Measurements from ENCODE around the gene ZNF827. TPM values are rescaled to one million over a fixed set of nuclear protein-coding genes. Genes with fewer than 3 reads are reported as not detected.

ZNF827 gene
- total RNA-seq, 4 donors from 2014 or later: 8.1 to 21.7 (median 8.3) TPM

DNA sequence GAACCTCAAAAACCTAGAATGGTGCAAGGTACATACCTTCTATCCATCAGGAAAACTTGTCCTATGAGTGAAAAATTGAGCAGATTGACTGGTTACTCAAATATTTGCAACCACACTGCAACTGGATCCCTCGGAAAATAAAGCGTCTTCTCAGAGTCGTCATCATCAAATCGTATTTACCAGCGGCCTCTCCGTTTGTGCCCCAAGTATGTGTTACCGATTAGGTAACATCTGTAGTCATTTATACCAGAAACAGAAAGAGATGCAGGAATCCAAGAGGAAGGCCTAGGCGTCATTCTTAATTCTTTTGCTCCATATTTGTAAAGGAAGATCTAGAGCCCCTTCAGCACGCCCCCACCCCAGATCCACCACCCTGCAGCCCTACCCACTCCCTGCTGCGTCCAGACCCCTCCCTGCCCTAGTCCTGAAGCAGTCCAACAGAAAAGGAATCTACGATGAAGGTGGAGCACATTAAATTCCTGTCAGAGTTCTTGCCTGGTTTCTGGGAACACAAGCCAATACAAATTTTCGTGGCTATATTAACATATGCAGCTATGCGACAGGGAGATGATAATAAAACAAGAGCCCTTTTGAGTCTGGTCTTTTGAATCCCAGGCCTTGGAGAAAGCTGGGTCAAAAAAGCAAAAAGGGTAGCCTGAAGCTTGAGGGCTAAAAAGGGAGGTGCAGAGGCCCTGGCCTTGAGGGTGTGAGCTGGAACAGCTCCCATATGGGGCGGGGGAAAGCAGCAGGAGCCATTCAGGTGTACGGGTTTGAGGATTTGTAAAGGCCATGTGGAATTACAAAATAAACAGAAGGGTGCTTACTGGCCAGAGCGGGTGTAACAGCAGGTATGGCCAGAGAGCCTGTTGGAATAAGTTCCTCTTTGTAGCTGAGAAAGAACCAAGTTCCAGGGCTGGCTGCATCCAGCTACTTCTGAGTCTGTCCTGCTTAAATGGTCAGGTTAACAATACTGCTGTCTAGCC lies 77.0 kb downstream of the ZNF827 start:
- TF ChIP-seq, protein P1, sequence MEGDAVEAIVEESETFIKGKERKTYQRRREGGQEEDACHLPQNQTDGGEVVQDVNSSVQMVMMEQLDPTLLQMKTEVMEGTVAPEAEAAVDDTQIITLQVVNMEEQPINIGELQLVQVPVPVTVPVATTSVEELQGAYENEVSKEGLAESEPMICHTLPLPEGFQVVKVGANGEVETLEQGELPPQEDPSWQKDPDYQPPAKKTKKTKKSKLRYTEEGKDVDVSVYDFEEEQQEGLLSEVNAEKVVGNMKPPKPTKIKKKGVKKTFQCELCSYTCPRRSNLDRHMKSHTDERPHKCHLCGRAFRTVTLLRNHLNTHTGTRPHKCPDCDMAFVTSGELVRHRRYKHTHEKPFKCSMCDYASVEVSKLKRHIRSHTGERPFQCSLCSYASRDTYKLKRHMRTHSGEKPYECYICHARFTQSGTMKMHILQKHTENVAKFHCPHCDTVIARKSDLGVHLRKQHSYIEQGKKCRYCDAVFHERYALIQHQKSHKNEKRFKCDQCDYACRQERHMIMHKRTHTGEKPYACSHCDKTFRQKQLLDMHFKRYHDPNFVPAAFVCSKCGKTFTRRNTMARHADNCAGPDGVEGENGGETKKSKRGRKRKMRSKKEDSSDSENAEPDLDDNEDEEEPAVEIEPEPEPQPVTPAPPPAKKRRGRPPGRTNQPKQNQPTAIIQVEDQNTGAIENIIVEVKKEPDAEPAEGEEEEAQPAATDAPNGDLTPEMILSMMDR (IDR thresholded peaks at IDR 0.05; ENCODE audit: low read depth): no peak

DNA sequence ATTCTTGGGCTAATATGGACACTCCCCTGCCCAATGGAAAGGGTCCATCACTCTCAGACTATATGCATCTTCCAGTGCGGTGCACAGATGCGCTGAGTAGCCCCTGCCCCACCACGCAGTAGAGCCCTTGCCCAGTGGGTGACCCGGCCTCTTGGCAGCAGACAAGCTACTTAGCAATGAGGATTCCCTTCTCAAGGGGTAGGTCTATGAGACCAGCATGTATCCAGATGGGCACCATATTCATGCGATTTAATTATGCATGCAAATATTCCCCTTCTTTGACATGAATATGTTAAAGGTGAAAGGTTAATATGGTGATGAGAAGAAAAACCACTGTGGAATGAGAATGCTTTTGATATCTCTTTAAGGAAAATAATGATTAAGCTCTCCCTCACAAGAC lies 77.7 kb downstream of the ZNF827 start:
- TF ChIP-seq, protein P1 (IDR thresholded peaks at IDR 0.05; ENCODE audit: low read depth): no peak

DNA sequence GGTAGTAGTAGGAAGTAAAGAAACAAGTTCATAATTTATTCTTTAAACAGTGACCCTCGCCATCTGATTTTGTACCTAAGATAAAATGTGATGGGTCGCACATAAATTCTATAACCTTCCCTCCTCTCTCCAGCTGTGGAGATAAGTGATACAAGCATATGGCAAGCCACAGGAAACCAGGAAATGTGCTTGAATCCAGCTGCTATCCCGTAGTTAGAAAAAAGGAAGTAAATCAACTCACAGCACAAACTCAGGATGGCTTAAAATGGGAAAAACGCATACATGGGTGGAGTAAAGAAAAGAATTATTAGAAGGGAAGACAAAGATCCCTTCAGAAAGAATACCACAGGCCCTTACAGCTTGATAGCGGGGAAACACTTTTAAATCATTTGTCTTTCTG lies 78.2 kb downstream of the ZNF827 start:
- TF ChIP-seq, protein P1 (IDR thresholded peaks at IDR 0.05; ENCODE audit: low read depth): no peak

DNA sequence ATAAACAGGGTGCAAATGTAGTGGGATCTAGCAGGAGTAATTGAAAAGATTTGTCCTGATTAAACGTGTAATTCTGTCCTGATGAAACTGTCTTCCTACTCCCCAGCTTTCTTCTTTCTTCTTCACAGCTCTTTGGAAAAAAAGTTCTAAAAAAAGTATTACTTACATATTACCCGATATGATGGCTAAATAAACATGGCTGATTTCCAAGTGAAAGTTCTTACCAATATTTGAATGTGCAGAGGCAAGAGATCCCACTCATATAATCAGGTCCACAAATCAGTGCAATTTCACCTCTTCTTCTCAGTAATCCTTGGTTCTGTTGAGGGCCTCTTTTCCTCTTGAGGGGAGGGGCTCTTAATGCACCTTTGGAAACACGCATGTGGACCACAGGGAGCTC lies 78.7 kb downstream of the ZNF827 start:
- TF ChIP-seq, protein P1 (IDR thresholded peaks at IDR 0.05; ENCODE audit: low read depth): no peak

DNA sequence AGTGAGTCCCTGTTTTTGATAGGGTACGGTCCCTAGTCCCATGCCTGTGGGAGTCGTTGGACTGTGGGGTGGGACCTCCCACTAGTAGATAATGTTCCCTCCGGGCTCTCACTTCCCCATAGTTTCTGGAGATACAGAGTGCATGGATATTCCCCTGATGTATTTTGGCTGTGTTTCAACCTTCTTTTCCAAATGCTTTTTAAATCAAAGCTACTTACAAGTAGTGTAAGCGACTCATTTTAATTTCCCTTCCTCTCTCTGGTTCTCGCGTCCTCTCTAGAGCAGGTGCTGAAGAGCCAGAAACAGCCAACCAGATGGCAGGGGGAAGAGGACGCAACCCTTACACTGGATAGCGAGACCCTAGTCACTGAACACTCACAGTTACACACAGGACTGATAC lies 79.2 kb downstream of the ZNF827 start:
- TF ChIP-seq, protein P1 (IDR thresholded peaks at IDR 0.05; ENCODE audit: low read depth): no peak

DNA sequence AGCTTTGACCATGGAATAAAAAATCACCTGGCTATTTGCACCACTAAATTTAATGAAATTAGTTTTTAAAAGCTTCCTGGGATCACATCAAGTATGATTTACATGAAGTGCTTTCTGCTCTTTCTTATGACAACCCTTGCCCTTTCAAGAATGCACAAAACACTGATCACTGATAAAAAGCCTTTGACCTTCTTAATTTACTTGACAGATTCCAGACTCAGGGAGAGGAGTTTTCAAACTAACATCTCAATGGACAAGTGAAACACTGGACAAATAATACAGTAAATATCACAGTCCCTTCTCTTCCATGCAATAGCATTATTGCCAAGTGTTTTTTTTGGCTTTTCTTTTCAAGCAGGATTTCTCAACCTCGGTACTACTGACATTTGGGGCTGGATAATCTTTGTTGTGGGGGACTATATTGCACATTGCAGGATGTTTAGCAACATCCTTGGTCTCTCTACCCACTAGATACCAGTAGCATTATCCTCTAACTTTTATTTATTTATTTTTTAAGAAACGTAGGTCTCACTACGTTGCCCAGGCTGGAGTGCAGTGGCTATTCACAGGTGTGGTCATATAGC lies 86.3 kb downstream of the ZNF827 start:
- TF ChIP-seq, protein P1 (IDR thresholded peaks at IDR 0.05; ENCODE audit: low read depth): no peak

DNA sequence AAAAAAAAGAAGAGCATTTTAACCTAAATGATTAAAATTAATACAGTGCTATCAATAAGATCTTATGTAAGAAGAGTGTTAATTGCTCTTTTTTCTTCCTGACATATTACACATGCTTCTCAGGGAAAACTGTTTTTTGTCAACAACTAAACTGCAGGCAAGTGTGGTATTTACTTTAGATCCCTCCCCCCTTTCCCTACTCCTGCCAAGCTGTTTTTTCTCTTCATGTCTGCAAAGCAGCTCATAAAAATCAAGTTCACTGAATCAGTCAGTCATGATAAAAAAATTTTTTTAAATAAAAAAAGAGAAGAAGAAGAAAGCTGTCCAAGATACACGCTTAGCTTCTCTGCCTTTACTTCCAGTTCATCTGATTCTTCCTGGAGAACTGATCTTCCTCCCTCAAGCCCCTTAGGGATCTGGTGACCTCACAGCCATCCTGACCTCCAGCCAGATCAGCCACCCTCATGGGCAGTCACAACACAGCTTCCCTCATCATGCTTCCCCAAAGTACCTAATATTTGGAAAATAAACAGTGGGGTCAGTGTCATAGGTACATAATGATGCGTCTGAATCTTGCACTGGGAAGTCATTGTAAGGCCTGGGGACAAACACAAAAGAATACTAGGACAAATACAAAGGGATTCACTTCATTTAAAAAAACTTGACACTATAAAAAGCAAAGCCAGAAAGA lies 87.0 kb downstream of the ZNF827 start:
- TF ChIP-seq, protein P1 (IDR thresholded peaks at IDR 0.05; ENCODE audit: low read depth): no peak
